Measurements from ENCODE around the gene FAM50B.

FAM50B gene

GRCh38 chr6:3891883-3892282 is 42.7 kb downstream of the FAM50B start:
- Histone ChIP-seq H3K27ac (ENCODE audit: low read length) (no peak overlapping the region), H3K4me3 (ENCODE audit: low read depth in 1 of 2, low read length in 2 of 2) (no peak overlapping the region), H3K36me3 (ENCODE audit: control insufficient read depth in 1 of 2, insufficient read depth in 2 of 2, low read length in 2 of 2) (no peaks in the 10 kb centered on the region), H3K27me3 (ENCODE audit: low read depth, low read length) (no peaks in the 10 kb centered on the region), H3K4me1 (ENCODE audit: control insufficient read depth in 1 of 2, insufficient read depth in 2 of 2, low read length in 2 of 2) (no peaks in the 10 kb centered on the region), H3K9me3 (ENCODE audit: control insufficient read depth in 1 of 2, low read length in 2 of 2) (no peaks in the 10 kb centered on the region)

- Histone ChIP-seq H3K4me3 (ENCODE audit: low read depth in 1 of 2, low read length in 2 of 2) (no peak overlapping the region), H3K4me1 (ENCODE audit: control insufficient read depth in 1 of 2, insufficient read depth in 2 of 2, low read length in 2 of 2) (no peaks in the 10 kb centered on the region), H3K36me3 (ENCODE audit: control insufficient read depth in 1 of 2, insufficient read depth in 2 of 2, low read length in 2 of 2) (no peaks in the 10 kb centered on the region), H3K27me3 (ENCODE audit: low read depth, low read length) (no peaks in the 10 kb centered on the region), H3K27ac (ENCODE audit: low read length) (no peak overlapping the region), H3K9me3 (ENCODE audit: control insufficient read depth in 1 of 2, low read length in 2 of 2) (no peaks in the 10 kb centered on the region)
Measured at GRCh38 chr6:3892603-3893002, 43.4 kb downstream of the FAM50B start.

DNA sequence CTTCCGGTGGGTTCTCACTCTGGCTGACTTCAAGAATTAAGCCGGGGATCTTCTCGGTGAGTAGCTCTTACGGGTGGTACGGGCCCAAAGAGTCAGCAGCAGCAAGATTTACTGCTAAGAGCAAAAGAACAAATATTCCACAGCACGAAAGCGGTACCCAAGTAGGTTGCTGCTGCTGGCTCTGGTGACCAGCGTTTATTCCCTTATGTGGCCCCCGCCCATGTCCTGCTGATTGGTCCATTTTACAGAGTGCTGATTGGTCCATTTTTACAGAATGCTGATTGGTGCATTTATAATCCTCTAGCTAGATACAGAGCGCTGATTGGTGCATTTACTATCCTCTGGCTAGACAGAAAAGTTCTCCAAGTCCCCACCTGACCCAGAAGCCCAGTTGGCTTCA is 44.3 kb downstream of the FAM50B start:
- no peaks in the 10 kb centered on the region for H3K36me3 ChIP-seq (ENCODE audit: control insufficient read depth in 1 of 2, insufficient read depth in 2 of 2, low read length in 2 of 2)
- no peaks in the 10 kb centered on the region for H3K27me3 ChIP-seq (ENCODE audit: low read depth, low read length)
- no peaks in the 10 kb centered on the region for H3K4me1 ChIP-seq (ENCODE audit: control insufficient read depth in 1 of 2, insufficient read depth in 2 of 2, low read length in 2 of 2)
- H3K9me3 ChIP-seq (ENCODE audit: control insufficient read depth in 1 of 2, low read length in 2 of 2): no peaks in the 10 kb centered on the region
- no peak overlapping the region for H3K4me3 ChIP-seq (ENCODE audit: low read depth in 1 of 2, low read length in 2 of 2)
- H3K27ac ChIP-seq (ENCODE audit: low read length): no peak overlapping the region

GRCh38 chr6:3893917-3894316 is 44.7 kb downstream of the FAM50B start:
- no peaks in the 10 kb centered on the region for H3K27me3 ChIP-seq (ENCODE audit: low read depth, low read length)
- H3K9me3 ChIP-seq (ENCODE audit: control insufficient read depth in 1 of 2, low read length in 2 of 2): no peaks in the 10 kb centered on the region
- H3K4me1 ChIP-seq (ENCODE audit: control insufficient read depth in 1 of 2, insufficient read depth in 2 of 2, low read length in 2 of 2): no peaks in the 10 kb centered on the region
- H3K27ac ChIP-seq (ENCODE audit: low read length): no peak overlapping the region
- no peaks in the 10 kb centered on the region for H3K36me3 ChIP-seq (ENCODE audit: control insufficient read depth in 1 of 2, insufficient read depth in 2 of 2, low read length in 2 of 2)
- H3K4me3 ChIP-seq (ENCODE audit: low read depth in 1 of 2, low read length in 2 of 2): no peak overlapping the region

DNA sequence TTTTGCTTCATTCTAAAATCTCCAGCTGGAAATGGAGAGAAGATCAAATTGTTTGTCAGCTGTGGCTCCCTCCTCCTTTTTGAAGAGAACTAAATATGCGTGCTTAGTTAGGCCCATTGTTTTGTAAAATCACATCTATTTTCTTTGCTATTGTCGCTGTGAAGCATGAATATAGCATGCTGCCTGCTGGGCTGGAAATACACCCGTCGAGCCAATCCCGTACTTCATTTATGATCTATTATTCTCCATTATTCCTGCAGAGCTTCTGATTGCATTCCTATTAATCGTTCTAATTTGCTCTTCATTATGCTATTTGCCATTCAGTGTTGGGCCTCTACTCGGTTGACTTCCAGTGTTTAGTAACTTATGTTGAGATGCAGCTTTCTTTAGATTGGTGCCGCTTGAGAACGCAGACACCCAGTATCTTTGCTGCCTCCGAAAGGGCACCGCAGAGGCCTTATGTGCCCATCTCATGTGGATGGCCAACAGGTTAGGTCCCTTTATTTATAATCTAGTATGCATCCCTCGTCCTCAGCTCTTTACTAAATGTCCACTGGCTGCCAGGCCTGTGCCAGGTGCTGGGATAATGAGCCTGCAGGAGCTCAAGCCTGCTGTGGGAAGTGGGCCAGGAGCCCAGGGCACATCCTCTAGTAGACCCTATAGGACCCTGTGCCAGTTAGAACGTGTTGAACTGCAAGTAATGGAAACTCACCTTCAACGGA is 45.6 kb downstream of the FAM50B start:
- H3K4me1 ChIP-seq (ENCODE audit: control insufficient read depth in 1 of 2, insufficient read depth in 2 of 2, low read length in 2 of 2): no peaks in the 10 kb centered on the region
- no peaks in the 10 kb centered on the region for H3K27me3 ChIP-seq (ENCODE audit: low read depth, low read length)
- no peaks in the 10 kb centered on the region for H3K9me3 ChIP-seq (ENCODE audit: control insufficient read depth in 1 of 2, low read length in 2 of 2)
- H3K36me3 ChIP-seq (ENCODE audit: control insufficient read depth in 1 of 2, insufficient read depth in 2 of 2, low read length in 2 of 2): no peaks in the 10 kb centered on the region
- no peak overlapping the region for H3K4me3 ChIP-seq (ENCODE audit: low read depth in 1 of 2, low read length in 2 of 2)
- H3K27ac ChIP-seq (ENCODE audit: low read length): no peak overlapping the region

DNA sequence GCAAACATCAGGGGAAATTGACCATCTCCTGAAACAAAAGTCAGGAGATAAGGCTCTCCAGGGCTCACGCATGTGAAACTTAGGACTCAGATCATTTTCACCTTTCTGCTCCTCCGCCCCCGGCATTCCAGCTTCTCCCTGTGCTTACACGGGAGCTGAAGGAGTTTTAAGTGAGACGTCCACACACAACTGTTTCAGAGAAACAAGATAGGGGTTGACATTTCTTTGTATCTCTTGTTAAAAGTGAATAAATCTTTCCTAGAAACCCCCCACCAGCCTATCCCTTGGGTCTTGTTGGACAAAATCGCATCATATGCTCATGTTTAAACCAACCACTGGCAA is 46.1 kb downstream of the FAM50B start:
- H3K27me3 ChIP-seq (ENCODE audit: low read depth, low read length): no peaks in the 10 kb centered on the region
- no peaks in the 10 kb centered on the region for H3K9me3 ChIP-seq (ENCODE audit: control insufficient read depth in 1 of 2, low read length in 2 of 2)
- no peaks in the 10 kb centered on the region for H3K4me1 ChIP-seq (ENCODE audit: control insufficient read depth in 1 of 2, insufficient read depth in 2 of 2, low read length in 2 of 2)
- no peak overlapping the region for H3K4me3 ChIP-seq (ENCODE audit: low read depth in 1 of 2, low read length in 2 of 2)
- H3K36me3 ChIP-seq (ENCODE audit: control insufficient read depth in 1 of 2, insufficient read depth in 2 of 2, low read length in 2 of 2): no peaks in the 10 kb centered on the region
- no peak overlapping the region for H3K27ac ChIP-seq (ENCODE audit: low read length)

DNA sequence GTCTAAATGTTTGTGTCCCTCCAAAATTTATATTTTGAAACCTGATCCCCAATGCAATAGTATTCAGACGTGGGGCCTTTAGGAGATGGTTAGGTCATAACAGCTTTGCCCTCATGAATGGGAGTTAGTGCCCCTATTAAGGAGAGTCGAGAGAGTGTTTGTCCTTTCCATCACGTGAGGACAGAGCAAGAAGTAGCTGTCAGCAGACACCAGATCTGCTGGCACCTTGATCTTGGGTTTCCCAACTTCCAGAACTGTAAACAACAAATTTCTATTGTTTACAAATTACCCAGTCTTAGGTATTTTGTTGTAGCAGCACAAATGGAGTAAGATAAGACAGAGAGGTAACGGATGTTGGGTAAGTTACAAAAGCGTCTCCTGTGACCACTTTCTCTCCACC is 46.6 kb downstream of the FAM50B start:
- H3K4me3 ChIP-seq (ENCODE audit: low read depth in 1 of 2, low read length in 2 of 2): no peak overlapping the region
- H3K4me1 ChIP-seq (ENCODE audit: control insufficient read depth in 1 of 2, insufficient read depth in 2 of 2, low read length in 2 of 2): no peaks in the 10 kb centered on the region
- H3K27ac ChIP-seq (ENCODE audit: low read length): no peak overlapping the region
- H3K27me3 ChIP-seq (ENCODE audit: low read depth, low read length): no peaks in the 10 kb centered on the region
- no peaks in the 10 kb centered on the region for H3K36me3 ChIP-seq (ENCODE audit: control insufficient read depth in 1 of 2, insufficient read depth in 2 of 2, low read length in 2 of 2)
- H3K9me3 ChIP-seq (ENCODE audit: control insufficient read depth in 1 of 2, low read length in 2 of 2): no peaks in the 10 kb centered on the region

DNA sequence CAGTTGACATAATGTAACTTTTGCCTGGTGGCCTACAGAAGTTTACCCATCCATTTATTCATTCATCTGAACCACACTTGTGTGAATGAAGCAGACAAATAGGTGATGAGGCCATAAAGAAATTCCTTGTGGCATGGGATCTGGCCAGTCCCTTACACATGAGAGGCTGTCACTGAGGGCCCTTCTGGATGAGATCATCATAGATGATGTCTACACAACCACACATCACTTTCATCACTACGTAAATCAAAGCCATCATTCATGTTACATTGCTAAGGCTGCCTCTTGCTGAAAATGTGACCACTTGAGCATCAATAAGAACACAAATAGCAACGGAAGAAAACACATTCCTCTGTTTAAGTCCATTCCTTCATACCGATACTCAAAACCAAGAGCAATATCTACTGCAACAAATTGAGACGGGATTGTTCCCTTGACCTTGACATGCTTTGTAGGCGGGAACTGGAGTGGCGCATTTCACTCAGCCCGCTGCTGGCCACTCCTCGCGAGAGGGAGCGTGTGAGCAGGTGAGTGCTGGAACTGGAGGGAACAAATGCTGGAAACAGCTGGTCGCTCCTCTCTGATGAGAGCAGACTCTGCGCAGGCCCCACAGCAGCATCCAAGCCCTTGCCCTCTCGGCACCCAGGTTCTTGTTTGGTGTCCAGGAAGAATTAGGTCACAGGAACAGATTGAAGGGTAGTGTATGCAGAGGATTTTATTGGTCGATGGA is 49.3 kb downstream of the FAM50B start:
- no peak overlapping the region for H3K27ac ChIP-seq (ENCODE audit: low read length)
- no peaks in the 10 kb centered on the region for H3K9me3 ChIP-seq (ENCODE audit: control insufficient read depth in 1 of 2, low read length in 2 of 2)
- H3K4me3 ChIP-seq (ENCODE audit: low read depth in 1 of 2, low read length in 2 of 2): no peak overlapping the region
- H3K4me1 ChIP-seq (ENCODE audit: control insufficient read depth in 1 of 2, insufficient read depth in 2 of 2, low read length in 2 of 2): no peaks in the 10 kb centered on the region
- H3K36me3 ChIP-seq (ENCODE audit: control insufficient read depth in 1 of 2, insufficient read depth in 2 of 2, low read length in 2 of 2): no peaks in the 10 kb centered on the region
- H3K27me3 ChIP-seq (ENCODE audit: low read depth, low read length): no peaks in the 10 kb centered on the region

- Histone ChIP-seq H3K4me1 (ENCODE audit: control insufficient read depth in 1 of 2, insufficient read depth in 2 of 2, low read length in 2 of 2) (no peaks in the 10 kb centered on the region), H3K27me3 (ENCODE audit: low read depth, low read length) (no peaks in the 10 kb centered on the region), H3K36me3 (ENCODE audit: control insufficient read depth in 1 of 2, insufficient read depth in 2 of 2, low read length in 2 of 2) (no peaks in the 10 kb centered on the region), H3K4me3 (ENCODE audit: low read depth in 1 of 2, low read length in 2 of 2) (no peak overlapping the region), H3K9me3 (ENCODE audit: control insufficient read depth in 1 of 2, low read length in 2 of 2) (no peaks in the 10 kb centered on the region), H3K27ac (ENCODE audit: low read length) (no peak overlapping the region)
Measured at GRCh38 chr6:3899061-3899460, 49.9 kb downstream of the FAM50B start.

DNA sequence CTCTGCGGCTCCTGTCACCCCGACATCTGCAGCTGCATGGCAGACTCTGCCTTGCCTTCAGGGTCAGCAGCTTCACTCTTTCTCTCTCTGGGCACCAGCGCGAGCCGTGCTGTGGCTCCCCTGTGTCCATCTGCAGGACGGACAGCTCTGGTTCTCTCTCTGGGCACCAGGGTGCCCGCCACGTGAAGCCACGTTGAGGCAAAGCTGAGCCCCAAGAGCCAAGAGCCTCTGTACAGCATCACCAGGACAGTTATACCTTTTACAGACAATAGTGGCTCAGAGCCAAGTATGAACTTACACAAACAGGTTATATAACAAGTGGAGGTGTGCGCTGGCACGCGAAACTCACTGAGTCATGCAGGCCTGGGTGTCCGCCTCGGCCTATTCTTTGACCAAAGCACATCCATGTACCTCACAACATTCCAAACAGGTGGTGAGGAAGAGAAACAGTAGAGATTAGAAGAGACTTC is 50.8 kb downstream of the FAM50B start:
- Histone ChIP-seq H3K9me3 (ENCODE audit: control insufficient read depth in 1 of 2, low read length in 2 of 2) (no peaks in the 10 kb centered on the region), H3K4me1 (ENCODE audit: control insufficient read depth in 1 of 2, insufficient read depth in 2 of 2, low read length in 2 of 2) (no peaks in the 10 kb centered on the region), H3K36me3 (ENCODE audit: control insufficient read depth in 1 of 2, insufficient read depth in 2 of 2, low read length in 2 of 2) (no peaks in the 10 kb centered on the region), H3K27me3 (ENCODE audit: low read depth, low read length) (no peaks in the 10 kb centered on the region), H3K27ac (ENCODE audit: low read length) (no peak overlapping the region), H3K4me3 (ENCODE audit: low read depth in 1 of 2, low read length in 2 of 2) (no peak overlapping the region)
